ENCODE data around the gene CCSAP. TPM values are rescaled to one million over a fixed set of nuclear protein-coding genes. Genes with fewer than 3 reads are reported as not detected.

The CCSAP gene
- total RNA-seq, 2 donors from 2014 or later: 9.3 to 10.9 TPM

- H3K27me3 ChIP-seq (ENCODE audit: control insufficient read depth, insufficient read depth, low read length, poor library complexity, severe bottlenecking): no peaks in the 10 kb centered on the region
- TF ChIP-seq CTCF (conservative IDR thresholded peaks at IDR 0.05): no peak
- Mint-ChIP-seq H3K4me3 (no peak overlapping the region), H3K9me3 (no peaks in the 10 kb centered on the region), H3K36me3 (ENCODE audit: low read depth) (peaks cover 43% of the 10 kb centered on the region), H3K4me1 (peaks cover 4% of the 10 kb centered on the region), H3K27ac (no peak overlapping the region), H3K27me3 (ENCODE audit: insufficient read depth) (no peaks in the 10 kb centered on the region)
- H3K9me3 ChIP-seq (ENCODE audit: control insufficient read depth, low read length): no peaks in the 10 kb centered on the region
- H3K36me3 ChIP-seq (ENCODE audit: control insufficient read depth, insufficient read depth, low read length): peaks cover 56% of the 10 kb centered on the region
- H3K9ac ChIP-seq (ENCODE audit: extremely low read depth, low read length, poor library complexity, severe bottlenecking): no peak overlapping the region
- no peak for DNase-seq
- no peaks in the 10 kb centered on the region for H3K4me1 ChIP-seq (ENCODE audit: control insufficient read depth, insufficient read depth, low read length)
- WGBS, 2 experiments (ENCODE audit: insufficient coverage in 1 of 2, insufficient read length in 1 of 2): 92 to 94% methylated on average over 3 to 4 of the region's 4 CpGs
- no peak overlapping the region for H3K4me3 ChIP-seq (ENCODE audit: low read length)
- H3K27ac ChIP-seq (ENCODE audit: low read depth, low read length): no peak overlapping the region
These were observed 39.0 kb downstream of the CCSAP start for GRCh38 chr1:229303855-229304254.

GRCh38 chr1:229302740-229303139 is 40.1 kb downstream of the CCSAP start:
- TF ChIP-seq CTCF (conservative IDR thresholded peaks at IDR 0.05): no peak
- H3K9me3 Mint-ChIP-seq: no peaks in the 10 kb centered on the region
- H3K27ac Mint-ChIP-seq: no peak overlapping the region
- H3K27me3 ChIP-seq (ENCODE audit: control insufficient read depth, insufficient read depth, low read length, poor library complexity, severe bottlenecking): no peaks in the 10 kb centered on the region
- no peak for DNase-seq
- no peaks in the 10 kb centered on the region for H3K4me1 ChIP-seq (ENCODE audit: control insufficient read depth, insufficient read depth, low read length)
- H3K27ac ChIP-seq (ENCODE audit: low read depth, low read length): no peak overlapping the region
- no peak overlapping the region for H3K4me3 ChIP-seq (ENCODE audit: low read length)
- 94 to 98% methylated on average over 7 to 8 of the region's 8 CpGs for WGBS, 2 experiments (ENCODE audit: insufficient coverage in 1 of 2, insufficient read length in 1 of 2)
- no peaks in the 10 kb centered on the region for H3K27me3 Mint-ChIP-seq (ENCODE audit: insufficient read depth)
- H3K4me3 Mint-ChIP-seq: no peak overlapping the region
- no peaks in the 10 kb centered on the region for H3K9me3 ChIP-seq (ENCODE audit: control insufficient read depth, low read length)
- no peak overlapping the region for H3K9ac ChIP-seq (ENCODE audit: extremely low read depth, low read length, poor library complexity, severe bottlenecking)
- peaks cover 37% of the 10 kb centered on the region for H3K36me3 Mint-ChIP-seq (ENCODE audit: low read depth)
- peaks cover 63% of the 10 kb centered on the region for H3K36me3 ChIP-seq (ENCODE audit: control insufficient read depth, insufficient read depth, low read length)
- peaks cover 5% of the 10 kb centered on the region for H3K4me1 Mint-ChIP-seq

GRCh38 chr1:229300099-229300757 is 42.6 kb downstream of the CCSAP start:
- no peak for DNase-seq
- H3K27ac Mint-ChIP-seq: no peak overlapping the region
- H3K4me3 ChIP-seq (ENCODE audit: low read length): no peak overlapping the region
- 78 to 80% methylated on average over 5 to 6 of the region's 6 CpGs for WGBS, 2 experiments (ENCODE audit: insufficient coverage in 1 of 2, insufficient read length in 1 of 2)
- H3K4me1 Mint-ChIP-seq: peaks cover 5% of the 10 kb centered on the region
- no peaks in the 10 kb centered on the region for H3K27me3 ChIP-seq (ENCODE audit: control insufficient read depth, insufficient read depth, low read length, poor library complexity, severe bottlenecking)
- no peaks in the 10 kb centered on the region for H3K9me3 ChIP-seq (ENCODE audit: control insufficient read depth, low read length)
- no peak for TF ChIP-seq CTCF (conservative IDR thresholded peaks at IDR 0.05)
- H3K27me3 Mint-ChIP-seq (ENCODE audit: insufficient read depth): no peaks in the 10 kb centered on the region
- H3K27ac ChIP-seq (ENCODE audit: low read depth, low read length): no peak overlapping the region
- H3K9me3 Mint-ChIP-seq: no peaks in the 10 kb centered on the region
- no peak overlapping the region for H3K9ac ChIP-seq (ENCODE audit: extremely low read depth, low read length, poor library complexity, severe bottlenecking)
- H3K4me3 Mint-ChIP-seq: no peak overlapping the region
- peaks cover 26% of the 10 kb centered on the region for H3K36me3 Mint-ChIP-seq (ENCODE audit: low read depth)
- no peaks in the 10 kb centered on the region for H3K4me1 ChIP-seq (ENCODE audit: control insufficient read depth, insufficient read depth, low read length)
- peaks cover 65% of the 10 kb centered on the region for H3K36me3 ChIP-seq (ENCODE audit: control insufficient read depth, insufficient read depth, low read length)

Data from endodermal cell (in vitro differentiated cells).